Neural crest cell (in vitro differentiated cells): ENCODE data around the gene PRSS48. TPM values are rescaled to one million over a fixed set of nuclear protein-coding genes. Genes with fewer than 3 reads are reported as not detected.
A peak's percentile ranks its signal among the peaks of the same experiment; 100 is the strongest.

Experiments used
- DNase-seq: peaks from one replicate; pipeline ENCODE4 v3.0.0; 2021; ENCODE audit warnings: low read depth, mixed read lengths, low spot score
- H3K27ac Mint-ChIP-seq: one replicate; pipeline ENCODE4 v1.8.0; 2021; ENCODE audit warnings: mild to moderate bottlenecking, mixed read lengths; ENCODE audit not compliant: unreplicated experiment
- H3K27me3 Mint-ChIP-seq: 2 replicates; pipeline ENCODE4 v1.8.0; 2021; ENCODE audit warnings: low read depth, mild to moderate bottlenecking, mixed read lengths
- H3K36me3 Mint-ChIP-seq: 2 replicates; pipeline ENCODE4 v1.8.0; 2021; ENCODE audit warnings: low read depth, mild to moderate bottlenecking, mixed read lengths
- H3K4me1 Mint-ChIP-seq: 2 replicates; pipeline ENCODE4 v1.8.0; 2021; ENCODE audit warnings: mixed read lengths
- H3K4me3 Mint-ChIP-seq: one replicate; pipeline ENCODE4 v1.8.0; 2021; ENCODE audit warnings: mild to moderate bottlenecking, mixed read lengths
- H3K9me3 Mint-ChIP-seq: 2 replicates; pipeline ENCODE4 v1.8.0; 2021; ENCODE audit warnings: mixed read lengths
- CTCF ChIP-seq: fragments of 200-600 bp; sonication (generic); conservative IDR thresholded peaks from 2 replicates; pipeline ENCODE4 v1.5.0; 2021; ENCODE audit warnings: antibody characterized with exemption, mild to moderate bottlenecking
- total RNA-seq: library from RNA; stranded (reverse); gene quantifications from 2 replicates; pipeline ENCODE4 v1.2.1, GENCODE V29; 2021

Gene PRSS48
- total RNA-seq, 1 donor from 2014 or later, result not detected

GRCh38 chr4:151292038-151292437 lies 15.1 kb downstream of the PRSS48 start:
- TF ChIP-seq CTCF, result no peak
- Mint-ChIP-seq H3K36me3 (peaks cover 23% of the 10 kb centered on the region), H3K27ac (no peak overlapping the region), H3K9me3 (peaks cover 12% of the 10 kb centered on the region), H3K4me3 (no peak overlapping the region), H3K27me3 (no peaks in the 10 kb centered on the region), H3K4me1 (peaks cover 10% of the 10 kb centered on the region)
- no peak for DNase-seq

- Mint-ChIP-seq H3K36me3 (peaks cover 22% of the 10 kb centered on the region), H3K9me3 (peaks cover 15% of the 10 kb centered on the region), H3K27me3 (no peaks in the 10 kb centered on the region), H3K27ac (peak overlapping the region; percentile 14), H3K4me1 (peaks cover 18% of the 10 kb centered on the region), H3K4me3 (no peak overlapping the region)
- DNase-seq, result no peak
- no peak for TF ChIP-seq CTCF
Measured at GRCh38 chr4:151294833-151295496, 18.0 kb downstream of the PRSS48 start.

GRCh38 chr4:151296227-151296626 lies 19.3 kb downstream of the PRSS48 start:
- no peak overlapping the region for H3K27ac Mint-ChIP-seq
- H3K4me3 Mint-ChIP-seq, result no peak overlapping the region
- peaks cover 18% of the 10 kb centered on the region for H3K4me1 Mint-ChIP-seq
- no peak for DNase-seq
- peaks cover 7% of the 10 kb centered on the region for H3K9me3 Mint-ChIP-seq
- peaks cover 19% of the 10 kb centered on the region for H3K36me3 Mint-ChIP-seq
- H3K27me3 Mint-ChIP-seq, result no peaks in the 10 kb centered on the region
- TF ChIP-seq CTCF, result no peak

GRCh38 chr4:151297170-151297569 lies 20.2 kb downstream of the PRSS48 start:
- Mint-ChIP-seq H3K27ac (no peak overlapping the region), H3K36me3 (peaks cover 26% of the 10 kb centered on the region), H3K4me3 (no peak overlapping the region), H3K4me1 (peaks cover 21% of the 10 kb centered on the region), H3K9me3 (peaks cover 12% of the 10 kb centered on the region), H3K27me3 (no peaks in the 10 kb centered on the region)
- TF ChIP-seq CTCF, result no peak
- DNase-seq, result no peak

GRCh38 chr4:151302432-151302831 lies 25.5 kb downstream of the PRSS48 start:
- no peak overlapping the region for H3K27ac Mint-ChIP-seq
- DNase-seq, result no peak
- peaks cover 17% of the 10 kb centered on the region for H3K9me3 Mint-ChIP-seq
- H3K4me1 Mint-ChIP-seq, result peaks cover 8% of the 10 kb centered on the region
- no peaks in the 10 kb centered on the region for H3K27me3 Mint-ChIP-seq
- H3K36me3 Mint-ChIP-seq, result peaks cover 44% of the 10 kb centered on the region
- TF ChIP-seq CTCF, result no peak
- no peak overlapping the region for H3K4me3 Mint-ChIP-seq
